Measurements from ENCODE around the gene IKZF3.
"Not testable (repeated sequence)": the region's sequence is repeated elsewhere in the genome, so short reads cannot be mapped to it uniquely, and the experiment has no call there.

IKZF3 gene

GRCh38 chr17:39715375-39716072, 148.6 kb downstream of the IKZF3 start:
- Histone ChIP-seq H2AFZ (ENCODE audit: low read length) (no peak overlapping the region), H3K18ac (ENCODE audit: low read length) (no peak overlapping the region), H3K79me1 (ENCODE audit: low read depth, low read length) (peaks cover 5% of the 10 kb centered on the region), H3K9me3 (replicated peaks in 1 of 2; ENCODE audit: control insufficient read depth in 2 of 2, insufficient read depth in 1 of 2, low read depth in 1 of 2, low read length in 2 of 2) (no peaks in the 10 kb centered on the region), H4K8ac (ENCODE audit: low read depth, low read length) (no peak overlapping the region), H4K91ac (ENCODE audit: low read depth, low read length, poor library complexity) (no peak overlapping the region), H2BK5ac (ENCODE audit: low read length) (no peak overlapping the region), H3K14ac (ENCODE audit: low read length) (no peak overlapping the region), H2BK12ac (ENCODE audit: low read length) (no peak overlapping the region), H2BK120ac (ENCODE audit: low read depth, low read length) (no peak overlapping the region), H2AK5ac (ENCODE audit: low read depth, low read length) (no peak overlapping the region), H2BK15ac (ENCODE audit: low read length) (no peak overlapping the region), H3K27me3 (ENCODE audit: control insufficient read depth in 3 of 3, insufficient read depth in 3 of 3, low read depth in 1 of 3, low read length in 3 of 3) (no peaks in the 10 kb centered on the region), H3K36me3 (replicated peaks in 1 of 2; ENCODE audit: control insufficient read depth in 2 of 2, insufficient read depth in 2 of 2, low read length in 2 of 2) (peaks cover 56 to 87% of the 10 kb centered on the region in 2 donors), H3K27ac (replicated peaks; ENCODE audit: low read length) (no peak overlapping the region), H3K4ac (ENCODE audit: low read length) (no peak overlapping the region), H3K4me1 (ENCODE audit: control insufficient read depth in 2 of 2, insufficient read depth in 1 of 2, low read depth in 1 of 2, low read length in 2 of 2) (no peaks in the 10 kb centered on the region), H3K4me2 (ENCODE audit: insufficient read depth, low read length, poor library complexity, severe bottlenecking) (no peak overlapping the region), H3K4me3 (ENCODE audit: low read length in 2 of 2) (no peak overlapping the region), H3K9ac (ENCODE audit: low read depth, low read length, poor library complexity) (no peak overlapping the region), H3K23ac (ENCODE audit: low read depth, low read length, poor library complexity) (no peak overlapping the region)
- WGBS, 2 donors (ENCODE audit: extremely low coverage in 2 of 2, insufficient read length in 2 of 2, insufficient replicate concordance in 1 of 2) = no CpG with 5 or more reads among the region's 18 CpGs
- DNase-seq (ENCODE audit: low spot score) = no peak

DNA sequence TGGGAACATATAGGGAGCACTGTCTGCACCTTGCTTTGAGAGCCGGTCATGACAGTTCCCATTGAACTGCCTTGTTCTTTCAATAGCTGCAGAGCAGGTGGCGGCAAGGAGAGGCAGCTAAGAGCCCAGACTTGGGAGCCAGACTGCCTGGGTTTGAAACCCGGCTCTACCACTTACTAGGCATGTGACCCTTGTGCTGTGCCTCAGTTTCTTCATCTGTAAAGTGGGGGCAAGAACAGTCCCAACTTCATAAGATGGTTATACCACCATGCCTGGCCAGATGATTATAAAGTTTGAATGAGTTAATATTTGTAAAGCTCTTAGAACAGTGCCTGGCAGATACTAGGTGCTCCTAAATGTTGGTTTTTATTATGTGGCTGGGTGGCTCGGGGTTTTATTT, 149.9 kb downstream of the IKZF3 start:
- H3K4me2 ChIP-seq (ENCODE audit: insufficient read depth, low read length, poor library complexity, severe bottlenecking) = no peak overlapping the region
- no peak for DNase-seq (ENCODE audit: low spot score)
- H4K8ac ChIP-seq (ENCODE audit: low read depth, low read length) = no peak overlapping the region
- no peaks in the 10 kb centered on the region for H3K9me3 ChIP-seq (replicated peaks in 1 of 2; ENCODE audit: control insufficient read depth in 2 of 2, insufficient read depth in 1 of 2, low read depth in 1 of 2, low read length in 2 of 2)
- no peak overlapping the region for H2AK5ac ChIP-seq (ENCODE audit: low read depth, low read length)
- no peak overlapping the region for H3K23ac ChIP-seq (ENCODE audit: low read depth, low read length, poor library complexity)
- H3K14ac ChIP-seq (ENCODE audit: low read length) = no peak overlapping the region
- H3K36me3 ChIP-seq (replicated peaks in 1 of 2; ENCODE audit: control insufficient read depth in 2 of 2, insufficient read depth in 2 of 2, low read length in 2 of 2) = peaks cover 57 to 87% of the 10 kb centered on the region in 2 donors
- no peak overlapping the region for H3K18ac ChIP-seq (ENCODE audit: low read length)
- no peak overlapping the region for H2BK5ac ChIP-seq (ENCODE audit: low read length)
- H2AFZ ChIP-seq (ENCODE audit: low read length) = no peak overlapping the region
- H2BK120ac ChIP-seq (ENCODE audit: low read depth, low read length) = no peak overlapping the region
- H2BK15ac ChIP-seq (ENCODE audit: low read length) = no peak overlapping the region
- H3K4ac ChIP-seq (ENCODE audit: low read length) = no peak overlapping the region
- H3K27me3 ChIP-seq (ENCODE audit: control insufficient read depth in 3 of 3, insufficient read depth in 3 of 3, low read depth in 1 of 3, low read length in 3 of 3) = no peaks in the 10 kb centered on the region
- H3K4me3 ChIP-seq (ENCODE audit: low read length in 2 of 2) = no peak overlapping the region
- H2BK12ac ChIP-seq (ENCODE audit: low read length) = no peak overlapping the region
- H3K4me1 ChIP-seq (ENCODE audit: control insufficient read depth in 2 of 2, insufficient read depth in 1 of 2, low read depth in 1 of 2, low read length in 2 of 2) = no peaks in the 10 kb centered on the region
- H3K79me1 ChIP-seq (ENCODE audit: low read depth, low read length) = peaks cover 8% of the 10 kb centered on the region
- WGBS, 2 donors (ENCODE audit: extremely low coverage in 2 of 2, insufficient read length in 2 of 2, insufficient replicate concordance in 1 of 2) = no CpG with 5 or more reads among the region's 4 CpGs
- H4K91ac ChIP-seq (ENCODE audit: low read depth, low read length, poor library complexity) = no peak overlapping the region
- H3K27ac ChIP-seq (replicated peaks; ENCODE audit: low read length) = no peak overlapping the region
- no peak overlapping the region for H3K9ac ChIP-seq (ENCODE audit: low read depth, low read length, poor library complexity)

DNA sequence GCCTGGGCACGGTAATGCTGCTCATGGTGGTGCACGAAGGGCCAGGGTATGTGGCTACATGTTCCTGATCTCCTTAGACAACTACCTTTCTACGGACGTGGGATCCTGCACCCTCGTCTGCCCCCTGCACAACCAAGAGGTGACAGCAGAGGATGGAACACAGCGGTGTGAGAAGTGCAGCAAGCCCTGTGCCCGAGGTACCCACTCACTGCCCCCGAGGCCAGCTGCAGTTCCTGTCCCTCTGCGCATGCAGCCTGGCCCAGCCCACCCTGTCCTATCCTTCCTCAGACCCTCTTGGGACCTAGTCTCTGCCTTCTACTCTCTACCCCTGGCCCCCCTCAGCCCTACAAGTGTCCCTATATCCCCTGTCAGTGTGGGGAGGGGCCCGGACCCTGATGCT, 152.3 kb downstream of the IKZF3 start:
- H3K18ac ChIP-seq (ENCODE audit: low read length) = no peak overlapping the region
- H3K4me3 ChIP-seq (ENCODE audit: low read length in 2 of 2) = no peak overlapping the region
- no peak overlapping the region for H2AFZ ChIP-seq (ENCODE audit: low read length)
- H3K4ac ChIP-seq (ENCODE audit: low read length) = no peak overlapping the region
- H2AK5ac ChIP-seq (ENCODE audit: low read depth, low read length) = no peak overlapping the region
- no peak overlapping the region for H2BK15ac ChIP-seq (ENCODE audit: low read length)
- no CpG with 5 or more reads among the region's 10 CpGs for WGBS, 2 donors (ENCODE audit: extremely low coverage in 2 of 2, insufficient read length in 2 of 2, insufficient replicate concordance in 1 of 2)
- no peak overlapping the region for H4K8ac ChIP-seq (ENCODE audit: low read depth, low read length)
- H3K23ac ChIP-seq (ENCODE audit: low read depth, low read length, poor library complexity) = peak overlapping the region; percentile 39
- no peak overlapping the region for H3K14ac ChIP-seq (ENCODE audit: low read length)
- H3K27ac ChIP-seq (replicated peaks; ENCODE audit: low read length) = no peak overlapping the region
- H3K4me2 ChIP-seq (ENCODE audit: insufficient read depth, low read length, poor library complexity, severe bottlenecking) = no peak overlapping the region
- DNase-seq (ENCODE audit: low spot score) = no peak
- H4K91ac ChIP-seq (ENCODE audit: low read depth, low read length, poor library complexity) = no peak overlapping the region
- H2BK120ac ChIP-seq (ENCODE audit: low read depth, low read length) = no peak overlapping the region
- no peaks in the 10 kb centered on the region for H3K27me3 ChIP-seq (ENCODE audit: control insufficient read depth in 3 of 3, insufficient read depth in 3 of 3, low read depth in 1 of 3, low read length in 3 of 3)
- no peaks in the 10 kb centered on the region for H3K4me1 ChIP-seq (ENCODE audit: control insufficient read depth in 2 of 2, insufficient read depth in 1 of 2, low read depth in 1 of 2, low read length in 2 of 2)
- peaks cover 10% of the 10 kb centered on the region for H3K79me1 ChIP-seq (ENCODE audit: low read depth, low read length)
- H2BK12ac ChIP-seq (ENCODE audit: low read length) = no peak overlapping the region
- no peak overlapping the region for H3K9ac ChIP-seq (ENCODE audit: low read depth, low read length, poor library complexity)
- H3K36me3 ChIP-seq (replicated peaks in 1 of 2; ENCODE audit: control insufficient read depth in 2 of 2, insufficient read depth in 2 of 2, low read length in 2 of 2) = peaks cover 66 to 88% of the 10 kb centered on the region in 2 donors
- no peaks in the 10 kb centered on the region for H3K9me3 ChIP-seq (replicated peaks in 1 of 2; ENCODE audit: control insufficient read depth in 2 of 2, insufficient read depth in 1 of 2, low read depth in 1 of 2, low read length in 2 of 2)
- H2BK5ac ChIP-seq (ENCODE audit: low read length) = no peak overlapping the region

- not testable (repeated sequence) for H3K27me3 ChIP-seq (ENCODE audit: control insufficient read depth in 3 of 3, insufficient read depth in 3 of 3, low read depth in 1 of 3, low read length in 3 of 3); H3K14ac ChIP-seq (ENCODE audit: low read length); H2AK5ac ChIP-seq (ENCODE audit: low read depth, low read length); H3K27ac ChIP-seq (replicated peaks; ENCODE audit: low read length); H3K23ac ChIP-seq (ENCODE audit: low read depth, low read length, poor library complexity); H2BK120ac ChIP-seq (ENCODE audit: low read depth, low read length); H2BK15ac ChIP-seq (ENCODE audit: low read length); H3K4me2 ChIP-seq (ENCODE audit: insufficient read depth, low read length, poor library complexity, severe bottlenecking); H3K4me1 ChIP-seq (ENCODE audit: control insufficient read depth in 2 of 2, insufficient read depth in 1 of 2, low read depth in 1 of 2, low read length in 2 of 2); H2BK12ac ChIP-seq (ENCODE audit: low read length); H3K4me3 ChIP-seq (ENCODE audit: low read length in 2 of 2); H3K9ac ChIP-seq (ENCODE audit: low read depth, low read length, poor library complexity); H4K91ac ChIP-seq (ENCODE audit: low read depth, low read length, poor library complexity); H3K4ac ChIP-seq (ENCODE audit: low read length); H3K9me3 ChIP-seq (replicated peaks in 1 of 2; ENCODE audit: control insufficient read depth in 2 of 2, insufficient read depth in 1 of 2, low read depth in 1 of 2, low read length in 2 of 2); H4K8ac ChIP-seq (ENCODE audit: low read depth, low read length); H2AFZ ChIP-seq (ENCODE audit: low read length); H3K18ac ChIP-seq (ENCODE audit: low read length); DNase-seq (ENCODE audit: low spot score); H2BK5ac ChIP-seq (ENCODE audit: low read length)
- WGBS, 2 donors (ENCODE audit: extremely low coverage in 2 of 2, insufficient read length in 2 of 2, insufficient replicate concordance in 1 of 2) = no CpG with 5 or more reads among the region's 11 CpGs
- peaks cover 62 to 86% of the 10 kb centered on the region in 2 donors for H3K36me3 ChIP-seq (replicated peaks in 1 of 2; ENCODE audit: control insufficient read depth in 2 of 2, insufficient read depth in 2 of 2, low read length in 2 of 2)
- H3K79me1 ChIP-seq (ENCODE audit: low read depth, low read length) = peaks cover 15% of the 10 kb centered on the region
These were observed 153.0 kb downstream of the IKZF3 start for GRCh38 chr17:39711071-39711470.
